CD4-positive, alpha-beta T cell treated with Interferon gamma for 1 hour (primary cell): Measurements from ENCODE around the gene LPIN3.
"Not testable (repeated sequence)": the region's sequence is repeated elsewhere in the genome, so short reads cannot be mapped to it uniquely, and the experiment has no call there.

Source experiments
- DNase-seq: peaks from one replicate; pipeline ENCODE4 v3.0.0-alpha.2; 2020

LPIN3 gene

GRCh38 chr20:41340327-41341055 is at the start of gene LPIN3:
TSS of gene LPIN3 (plus strand) at chr20:41340821. CDS start at chr20:41345804, 4,983 bp downstream.
- DNase-seq, result peak; percentile 45

GRCh38 chr20:41293269-41294037 is 47.2 kb upstream of the LPIN3 start:
- DNase-seq, result no peak

- no peak for DNase-seq
Observed at GRCh38 chr20:41299899-41300298, 40.7 kb upstream of the LPIN3 start.

GRCh38 chr20:41300383-41300782 is 40.2 kb upstream of the LPIN3 start:
- DNase-seq, result no peak

GRCh38 chr20:41300886-41301285 is 39.7 kb upstream of the LPIN3 start:
- no peak for DNase-seq

GRCh38 chr20:41304002-41304401 is 36.6 kb upstream of the LPIN3 start:
- no peak for DNase-seq

GRCh38 chr20:41304424-41305079 is 36.1 kb upstream of the LPIN3 start:
- DNase-seq, result no peak

- DNase-seq, result no peak
Observed at GRCh38 chr20:41306061-41306727, 34.4 kb upstream of the LPIN3 start.

- no peak for DNase-seq
Observed at GRCh38 chr20:41307021-41307420, 33.6 kb upstream of the LPIN3 start.

- DNase-seq, result no peak
Observed at GRCh38 chr20:41308290-41308711, 32.3 kb upstream of the LPIN3 start.

GRCh38 chr20:41308726-41309413 is 31.8 kb upstream of the LPIN3 start:
- DNase-seq, result no peak

GRCh38 chr20:41309817-41310216 is 30.8 kb upstream of the LPIN3 start:
- DNase-seq, result no peak

GRCh38 chr20:41312009-41312408 is 28.6 kb upstream of the LPIN3 start:
- DNase-seq, result not testable (repeated sequence)

- no peak for DNase-seq
Observed at GRCh38 chr20:41314386-41314785, 26.2 kb upstream of the LPIN3 start.

GRCh38 chr20:41316051-41316450 is 24.6 kb upstream of the LPIN3 start:
- no peak for DNase-seq

GRCh38 chr20:41316602-41317545 is 23.7 kb upstream of the LPIN3 start:
- peak; percentile 72 for DNase-seq

- DNase-seq, result peak; percentile 98
Observed at GRCh38 chr20:41317546-41318270, 22.9 kb upstream of the LPIN3 start, which contains the start of gene ZHX3. TSS of gene ZHX3 (minus strand) at chr20:41317731. CDS start at chr20:41204916, 112,815 bp downstream.

GRCh38 chr20:41318271-41318649 is 22.4 kb upstream of the LPIN3 start:
- no peak for DNase-seq

GRCh38 chr20:41320441-41320840 is 20.2 kb upstream of the LPIN3 start:
- DNase-seq, result no peak

- no peak for DNase-seq
Observed at GRCh38 chr20:41320976-41321375, 19.6 kb upstream of the LPIN3 start.

- no peak for DNase-seq
Observed at GRCh38 chr20:41327178-41327577, 13.4 kb upstream of the LPIN3 start.
